HEK293 (cell line): ENCODE data around the gene NUCKS1.

Experiments
- CTCF ChIA-PET: fragments of 350-600 bp; formaldehyde crosslinking; extraction: SDS; loops from one replicate; lab custom pipeline; 2021; ENCODE audit warnings: antibody characterized with exemption; lab: Yijun Ruan, JAX
- POLR2A ChIA-PET: fragments of 300-600 bp; formaldehyde crosslinking; extraction: SDS; loops from one replicate; lab custom pipeline; 2020; ENCODE audit warnings: antibody characterized with exemption, inconsistent platforms; lab: Yijun Ruan, JAX
- H3K27ac ChIP-seq: fragments of 200-500 bp; sonication (Bioruptor generic); 2 replicates; pipeline ENCODE4 v1.5.1; 2014; ENCODE audit warnings: low read depth, low read length, control low read depth, inconsistent platforms; ENCODE audit errors: extremely low read depth
- H3K36me3 ChIP-seq, 2 experiments: fragments of 200-500 bp in 1 of 2; sonication (Bioruptor generic) in 1 of 2; 1 replicate in 1 of 2; 2 replicates in 1 of 2; pipeline ENCODE4 v1.5.1; 2014 to 2017; ENCODE audit warnings: inconsistent platforms in 2 of 2, low read length in 2 of 2; ENCODE audit not compliant: control insufficient read depth in 2 of 2, insufficient read depth in 1 of 2
- H3K4me1 ChIP-seq: fragments of 200-500 bp; sonication (Bioruptor generic); 2 replicates; pipeline ENCODE4 v1.5.1; 2014; ENCODE audit warnings: mild to moderate bottlenecking, low read length, inconsistent platforms; ENCODE audit not compliant: control insufficient read depth, insufficient read depth
- H3K4me3 ChIP-seq: 2 replicates; pipeline ENCODE4 v1.5.1; 2011; ENCODE audit warnings: low read depth, mild to moderate bottlenecking, control low read depth, low read length, moderate library complexity
- H3K9me3 ChIP-seq: fragments of 200-500 bp; sonication (Bioruptor generic); 2 replicates; pipeline ENCODE4 v1.5.1; 2014; ENCODE audit warnings: low read depth, low read length, inconsistent platforms; ENCODE audit not compliant: control insufficient read depth, insufficient read depth
- EGR2 ChIP-seq: fragments of 450-650 bp; formaldehyde crosslinking; IDR thresholded peaks from 2 replicates; pipeline ENCODE4 v1.5.1; 2016; ENCODE audit warnings: low read depth, missing biosample characterization, missing genetic modification characterization
- GLIS1 ChIP-seq: fragments of 450-650 bp; formaldehyde crosslinking; IDR thresholded peaks from 2 replicates; pipeline ENCODE4 v1.5.1; 2016; ENCODE audit warnings: missing biosample characterization, missing genetic modification characterization
- OSR2 ChIP-seq: fragments of 450-650 bp; formaldehyde crosslinking; IDR thresholded peaks from 2 replicates; pipeline ENCODE4 v1.5.1; 2016; ENCODE audit warnings: missing biosample characterization, missing genetic modification characterization
- SALL2 ChIP-seq: fragments of 450-650 bp; formaldehyde crosslinking; IDR thresholded peaks from 2 replicates; pipeline ENCODE4 v1.5.0; 2017; ENCODE audit warnings: missing biosample characterization, mild to moderate bottlenecking, missing genetic modification characterization, borderline replicate concordance
- SP7 ChIP-seq: fragments of 450-650 bp; formaldehyde crosslinking; IDR thresholded peaks from 2 replicates; pipeline ENCODE4 v1.5.1; 2016; ENCODE audit warnings: missing biosample characterization, missing genetic modification characterization
- ZFP3 ChIP-seq: fragments of 450-650 bp; formaldehyde crosslinking; IDR thresholded peaks from 2 replicates; pipeline ENCODE4 v1.5.1; 2016; ENCODE audit warnings: low read depth, missing biosample characterization, missing genetic modification characterization
- ZIC2 ChIP-seq: fragments of 450-650 bp; formaldehyde crosslinking; IDR thresholded peaks from 2 replicates; pipeline ENCODE4 v1.5.1; 2016; ENCODE audit warnings: missing biosample characterization, missing genetic modification characterization
- ZNF184 ChIP-seq: fragments of 450-650 bp; IDR thresholded peaks from 2 replicates; pipeline ENCODE4 v1.5.1; 2018; ENCODE audit warnings: missing biosample characterization, mild to moderate bottlenecking, missing genetic modification characterization
- ZNF221 ChIP-seq: fragments of 450-650 bp; formaldehyde crosslinking; IDR thresholded peaks from 2 replicates; pipeline ENCODE4 v1.5.1; 2017; ENCODE audit warnings: missing biosample characterization, missing genetic modification characterization, borderline replicate concordance
- ZNF350 ChIP-seq: fragments of 450-650 bp; formaldehyde crosslinking; IDR thresholded peaks from 2 replicates; pipeline ENCODE4 v1.5.0; 2017; ENCODE audit warnings: missing biosample characterization, mild to moderate bottlenecking, missing genetic modification characterization
- ZNF529 ChIP-seq: fragments of 450-650 bp; formaldehyde crosslinking; IDR thresholded peaks from 2 replicates; pipeline ENCODE4 v1.5.1; 2017; ENCODE audit warnings: missing genetic modification characterization, missing biosample characterization; ENCODE audit not compliant: insufficient replicate concordance
- ZNF645 ChIP-seq: fragments of 450-650 bp; formaldehyde crosslinking; IDR thresholded peaks from 2 replicates; pipeline ENCODE4; 2016; ENCODE audit warnings: missing biosample characterization, missing genetic modification characterization
- ZSCAN30 ChIP-seq: fragments of 450-650 bp; IDR thresholded peaks from 2 replicates; pipeline ENCODE4 v1.5.1; 2018; ENCODE audit warnings: missing biosample characterization, mild to moderate bottlenecking, missing genetic modification characterization, moderate library complexity

The NUCKS1 gene

GRCh38 chr1:205698921-205699320 is 51.1 kb downstream of the NUCKS1 start:
- Histone ChIP-seq H3K27ac (no peak overlapping the region), H3K4me3 (no peak overlapping the region), H3K9me3 (no peaks in the 10 kb centered on the region), H3K4me1 (0 out of 2 replicates have a peak, but pooled peaks cover 4% of the 10 kb centered on the region), H3K36me3 (peaks cover 0 to 12% of the 10 kb centered on the region in 2 experiments; a peak in 2 of 3 replicates)
- ChIA-PET CTCF (interaction anchor here (0.7 to 2.8 kb wide), 2 partner anchors 12 to 14 kb away, joined by 3 to 20 read pairs; no protein-coding TSS in a partner anchor), POLR2A (no interaction called here)
- TF ChIP-seq ZSCAN30 (tag by site-specific recombination) (no peak), ZNF350 (tag by site-specific recombination) (no peak), OSR2 (tag by site-specific recombination) (no peak), ZNF529 (tag by site-specific recombination) (no peak), ZNF645 (tag by site-specific recombination) (no peak)

GRCh38 chr1:205693421-205693991 is 56.5 kb downstream of the NUCKS1 start:
- H3K36me3 ChIP-seq: no peaks in the 10 kb centered on the region
- no peak for TF ChIP-seq SALL2 (tag by site-specific recombination)
- peak; percentile 96 for TF ChIP-seq GLIS1
- peak; percentile 88 for TF ChIP-seq SP7
- peak; percentile 52 for TF ChIP-seq EGR2 (tag by site-specific recombination)
- peak; percentile 71 for TF ChIP-seq ZIC2 (tag by site-specific recombination)
- H3K27ac ChIP-seq: no peak overlapping the region
- no peak overlapping the region for H3K4me3 ChIP-seq
- no peaks in the 10 kb centered on the region for H3K4me1 ChIP-seq
- no peaks in the 10 kb centered on the region for H3K9me3 ChIP-seq
- POLR2A ChIA-PET: no interaction called here
- CTCF ChIA-PET: interaction anchor here (0.7 to 2.5 kb wide), 4 partner anchors 17 to 102 kb away, joined by 4 to 14 read pairs (median 4); no protein-coding TSS in a partner anchor

- POLR2A ChIA-PET: no interaction called here
- TF ChIP-seq ZNF184 (tag by site-specific recombination) (no peak), ZNF221 (tag by site-specific recombination) (no peak)
- TF ChIP-seq, all 188 proteins: peak for 0
- CTCF ChIA-PET: interaction anchor here (1.0 to 2.5 kb wide), 3 partner anchors 19 to 168 kb away, joined by 3 to 14 read pairs (median 4); no protein-coding TSS in a partner anchor
- Histone ChIP-seq H3K27ac (no peak overlapping the region), H3K36me3 (no peaks in the 10 kb centered on the region), H3K9me3 (no peaks in the 10 kb centered on the region), H3K4me3 (no peak overlapping the region), H3K4me1 (no peaks in the 10 kb centered on the region)
These were observed 57.6 kb downstream of the NUCKS1 start for GRCh38 chr1:205692423-205692822.

GRCh38 chr1:205690122-205690756 is 59.7 kb downstream of the NUCKS1 start:
- ChIA-PET CTCF (interaction anchor here (1.0 to 2.6 kb wide), 3 partner anchors 15 to 201 kb away, joined by 3 to 18 read pairs (median 10); no protein-coding TSS in a partner anchor), POLR2A (no interaction called here)
- Histone ChIP-seq H3K4me1 (no peaks in the 10 kb centered on the region), H3K9me3 (no peaks in the 10 kb centered on the region), H3K36me3 (no peaks in the 10 kb centered on the region)
- peak; percentile 39; the same call in 1 of the 2 replicates for TF ChIP-seq SP7
- no peak for TF ChIP-seq ZFP3 (tag by site-specific recombination)
- TF ChIP-seq, all 188 proteins: peak for 1
- Histone ChIP-seq H3K27ac (no peak overlapping the region), H3K4me3 (no peak overlapping the region)
